Gastrocnemius medialis (tissue), 4 donors: ENCODE results near the gene C16orf95.
"Not testable (repeated sequence)": the region's sequence is repeated elsewhere in the genome, so short reads cannot be mapped to it uniquely, and the experiment has no call there.

ENCODE experiments used
- POLR2A ChIP-seq, 2 donors: fragments of 450-650 bp; IDR thresholded peaks; one replicate each; pipeline ENCODE4 v1.6.1; 2017; ENCODE audit warnings: antibody characterized with exemption in 2 of 2, mild to moderate bottlenecking in 2 of 2, moderate library complexity in 2 of 2
- TF ChIP-seq, protein P1 (sequence below), 5 experiments: fragments of 450-650 bp in 3 of 5; fragments of 200-600 bp in 2 of 5; sonication (generic) in 2 of 5; IDR thresholded peaks in 4 of 5; conservative IDR thresholded peaks in 1 of 5; 1 replicate in 4 of 5; 2 replicates in 1 of 5; pipeline ENCODE4 v1.5.1; 2016 to 2019; ENCODE audit warnings: antibody characterized with exemption in 5 of 5, mild to moderate bottlenecking in 3 of 5, moderate library complexity in 3 of 5

DNA sequence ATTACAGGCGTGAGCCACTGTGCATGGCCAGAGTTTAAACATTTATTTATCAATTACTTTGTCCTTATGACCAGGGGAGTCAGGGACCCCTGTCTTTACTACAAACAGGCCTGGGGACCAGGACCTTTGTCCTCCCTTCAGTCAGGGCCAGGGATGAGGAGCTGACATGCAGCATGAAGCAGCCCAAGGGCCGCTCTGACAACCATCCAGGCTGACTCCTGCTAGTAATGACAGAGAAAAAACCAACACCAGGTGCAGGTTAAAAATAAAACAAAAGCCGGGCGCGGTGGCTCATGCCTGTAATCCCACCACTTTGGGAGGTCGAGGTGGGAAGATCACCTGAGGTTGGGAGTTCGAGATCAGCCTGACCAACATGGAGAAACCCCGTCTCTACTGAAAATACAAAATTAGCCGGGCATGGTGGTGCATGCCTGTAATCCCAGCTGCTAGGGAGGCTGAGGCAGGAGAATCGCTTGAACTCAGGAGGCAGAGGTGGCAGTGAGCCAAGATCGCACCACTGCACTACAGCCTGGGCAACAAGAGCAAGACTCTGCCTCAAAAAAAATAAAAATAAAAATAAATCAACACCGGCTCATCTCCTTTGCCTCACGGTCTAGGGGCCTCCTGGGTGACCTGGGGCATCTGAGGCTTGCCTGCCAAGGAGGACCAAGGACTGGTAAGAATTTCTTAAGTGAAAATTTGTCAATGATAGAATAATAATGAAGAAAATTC is 45.8 kb upstream of the C16orf95 start:
- TF ChIP-seq, protein P1, sequence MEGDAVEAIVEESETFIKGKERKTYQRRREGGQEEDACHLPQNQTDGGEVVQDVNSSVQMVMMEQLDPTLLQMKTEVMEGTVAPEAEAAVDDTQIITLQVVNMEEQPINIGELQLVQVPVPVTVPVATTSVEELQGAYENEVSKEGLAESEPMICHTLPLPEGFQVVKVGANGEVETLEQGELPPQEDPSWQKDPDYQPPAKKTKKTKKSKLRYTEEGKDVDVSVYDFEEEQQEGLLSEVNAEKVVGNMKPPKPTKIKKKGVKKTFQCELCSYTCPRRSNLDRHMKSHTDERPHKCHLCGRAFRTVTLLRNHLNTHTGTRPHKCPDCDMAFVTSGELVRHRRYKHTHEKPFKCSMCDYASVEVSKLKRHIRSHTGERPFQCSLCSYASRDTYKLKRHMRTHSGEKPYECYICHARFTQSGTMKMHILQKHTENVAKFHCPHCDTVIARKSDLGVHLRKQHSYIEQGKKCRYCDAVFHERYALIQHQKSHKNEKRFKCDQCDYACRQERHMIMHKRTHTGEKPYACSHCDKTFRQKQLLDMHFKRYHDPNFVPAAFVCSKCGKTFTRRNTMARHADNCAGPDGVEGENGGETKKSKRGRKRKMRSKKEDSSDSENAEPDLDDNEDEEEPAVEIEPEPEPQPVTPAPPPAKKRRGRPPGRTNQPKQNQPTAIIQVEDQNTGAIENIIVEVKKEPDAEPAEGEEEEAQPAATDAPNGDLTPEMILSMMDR (IDR thresholded peaks at IDR 0.05 in 4 of 5, conservative IDR thresholded peaks at IDR 0.05 in 1 of 5) = not testable (repeated sequence)
- TF ChIP-seq POLR2A (IDR thresholded peaks at IDR 0.05) = peak; percentile 69
